Measurements from ENCODE around the gene HTR1B.

The HTR1B gene

DNA sequence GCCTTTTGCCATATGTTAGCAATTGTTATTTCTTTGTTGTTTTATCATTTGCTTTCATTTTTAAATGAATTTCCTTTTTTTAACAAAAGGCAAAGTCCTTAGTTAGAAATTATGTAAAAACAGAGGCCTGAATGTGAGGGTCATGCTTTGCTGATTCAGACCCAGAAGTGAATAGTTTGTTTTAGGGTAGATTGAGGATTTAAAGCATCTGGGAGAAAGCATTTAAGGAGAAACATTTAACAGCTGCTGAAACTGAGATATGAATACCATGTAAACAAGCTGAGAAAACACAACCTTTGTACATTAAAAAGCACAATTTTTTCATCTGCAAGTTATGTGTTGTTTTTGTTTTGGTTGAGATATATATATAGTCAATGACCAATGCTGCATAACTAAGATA, 8.0 kb downstream of the HTR1B start:
- DNase-seq: no peak

DNA sequence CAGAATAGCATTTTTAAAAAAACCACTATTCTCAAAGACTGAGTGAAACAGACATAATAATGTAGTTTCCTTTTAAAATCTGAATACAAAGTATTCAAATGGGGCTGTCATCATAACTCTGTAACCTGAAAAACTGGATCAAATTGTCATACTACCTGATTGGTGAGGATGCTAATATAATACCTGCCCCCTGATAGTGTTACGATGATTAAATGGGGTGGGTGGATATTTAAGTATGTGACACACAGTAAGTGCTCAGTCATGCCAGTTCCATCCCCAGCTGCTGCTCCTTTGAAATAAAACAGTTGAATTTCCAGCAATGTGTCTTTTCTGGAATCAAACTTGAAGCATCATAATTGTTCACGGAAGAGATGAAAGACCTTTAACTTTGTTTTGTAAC, 8.9 kb downstream of the HTR1B start:
- DNase-seq: no peak

DNA sequence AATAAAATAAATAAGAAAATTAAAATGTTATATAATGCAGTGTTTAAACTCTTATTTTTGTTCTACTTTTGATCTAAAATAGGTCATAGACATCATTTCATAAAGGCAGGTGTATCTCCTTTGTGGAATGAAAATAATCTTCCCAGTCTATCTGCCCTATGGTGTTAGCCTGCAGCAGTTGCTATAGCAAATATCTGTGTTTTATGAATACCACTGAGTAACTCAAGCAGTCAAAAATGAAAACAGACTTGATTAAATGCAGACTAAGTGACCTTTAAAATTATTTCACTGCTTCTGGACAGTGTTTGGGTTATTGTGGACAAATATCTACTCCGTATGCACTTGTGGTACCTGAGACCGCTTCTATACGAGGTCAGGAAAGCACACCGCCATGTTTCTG, 11.8 kb downstream of the HTR1B start:
- no peak for DNase-seq

DNA sequence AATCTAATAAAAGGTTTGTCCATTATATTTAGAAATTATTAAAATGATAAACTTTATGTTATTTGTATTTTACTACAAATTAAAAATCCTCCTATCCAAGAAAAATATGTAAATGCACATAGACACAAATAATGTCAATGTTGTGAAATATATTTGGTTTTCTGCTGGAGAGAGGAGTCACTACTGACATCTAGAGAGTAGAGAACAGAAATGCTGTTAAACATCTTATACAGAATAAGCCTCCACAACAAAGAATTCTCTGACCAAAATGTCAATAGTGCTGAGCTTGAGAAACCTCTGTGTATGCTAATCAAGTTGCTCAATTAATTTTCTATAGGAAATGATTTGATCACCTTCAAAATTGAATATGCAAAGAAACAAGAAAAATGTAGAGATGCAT, 12.4 kb downstream of the HTR1B start:
- DNase-seq: no peak

DNA sequence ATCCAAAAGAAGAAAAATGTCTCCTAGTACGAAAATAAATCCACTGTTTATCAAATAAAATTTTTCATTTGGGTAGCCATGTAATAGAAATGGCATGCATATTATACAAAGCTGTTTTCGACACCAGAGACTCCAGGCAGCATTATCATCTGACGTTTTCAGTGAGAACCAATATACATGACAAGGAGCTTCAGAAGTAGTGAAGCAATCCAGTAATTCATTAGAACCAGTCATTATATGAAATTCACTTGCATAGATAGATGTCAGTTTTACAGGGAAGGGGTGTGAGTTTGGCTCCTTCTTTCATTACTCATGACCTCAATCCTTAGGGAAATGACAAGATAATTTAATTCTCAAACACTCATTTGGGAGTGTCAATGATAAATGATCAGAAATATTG, 14.7 kb downstream of the HTR1B start:
- no peak for DNase-seq

DNA sequence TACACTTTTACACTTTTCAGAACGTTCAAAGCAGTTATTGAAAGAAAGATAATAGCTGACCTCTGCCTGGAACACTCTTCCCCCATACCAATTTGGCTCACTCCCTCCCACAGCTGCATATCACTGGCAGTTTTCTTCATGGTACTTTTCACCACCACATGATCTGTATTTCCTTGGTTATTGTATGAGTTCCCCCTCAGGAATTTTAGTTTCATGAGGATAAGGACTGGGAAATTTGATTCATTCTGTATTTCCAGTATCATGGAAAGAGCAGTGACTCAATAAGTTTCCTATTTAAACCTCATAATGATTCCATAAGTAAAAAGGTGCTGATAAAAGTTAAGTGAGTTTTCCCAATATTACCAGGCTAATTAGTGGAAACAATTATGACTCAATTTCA, 16.0 kb downstream of the HTR1B start:
- DNase-seq: no peak

DNA sequence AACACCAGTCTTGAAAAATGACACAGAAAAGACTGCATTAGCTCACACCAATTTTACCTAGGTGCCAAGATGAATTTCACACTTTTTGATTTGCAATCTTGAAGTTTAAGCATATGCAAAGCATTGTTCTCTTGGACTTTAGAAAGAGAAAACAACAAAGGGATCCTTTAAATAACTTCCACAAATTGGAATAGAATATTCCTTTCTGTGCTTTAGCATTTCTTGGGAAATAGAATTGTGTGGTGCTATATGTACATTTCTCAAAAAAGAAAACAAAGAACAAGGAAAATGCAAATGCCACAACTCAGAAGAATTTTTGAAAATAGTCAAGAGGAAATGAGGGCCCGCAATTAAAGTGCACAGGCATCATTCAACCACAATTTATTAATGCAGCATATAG, 17.0 kb downstream of the HTR1B start:
- no peak for DNase-seq

DNA sequence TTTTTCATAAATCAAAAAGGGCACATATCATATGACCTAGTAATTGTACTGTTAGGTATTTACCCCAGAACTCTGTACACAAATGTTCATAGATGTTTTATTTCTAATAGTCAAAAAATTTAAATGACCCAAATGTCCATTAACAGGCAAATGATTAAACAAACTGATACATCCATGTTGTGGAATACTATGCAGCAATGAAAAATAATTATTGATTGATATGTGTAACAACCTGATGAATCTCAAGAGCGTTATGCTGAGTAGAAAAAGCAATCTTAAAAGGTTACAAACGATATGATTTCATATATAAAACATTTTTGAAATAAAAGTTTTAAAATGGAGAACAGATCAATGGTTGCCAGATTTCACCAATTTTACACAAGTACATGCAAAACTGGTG, 18.1 kb downstream of the HTR1B start:
- no peak for DNase-seq

DNA sequence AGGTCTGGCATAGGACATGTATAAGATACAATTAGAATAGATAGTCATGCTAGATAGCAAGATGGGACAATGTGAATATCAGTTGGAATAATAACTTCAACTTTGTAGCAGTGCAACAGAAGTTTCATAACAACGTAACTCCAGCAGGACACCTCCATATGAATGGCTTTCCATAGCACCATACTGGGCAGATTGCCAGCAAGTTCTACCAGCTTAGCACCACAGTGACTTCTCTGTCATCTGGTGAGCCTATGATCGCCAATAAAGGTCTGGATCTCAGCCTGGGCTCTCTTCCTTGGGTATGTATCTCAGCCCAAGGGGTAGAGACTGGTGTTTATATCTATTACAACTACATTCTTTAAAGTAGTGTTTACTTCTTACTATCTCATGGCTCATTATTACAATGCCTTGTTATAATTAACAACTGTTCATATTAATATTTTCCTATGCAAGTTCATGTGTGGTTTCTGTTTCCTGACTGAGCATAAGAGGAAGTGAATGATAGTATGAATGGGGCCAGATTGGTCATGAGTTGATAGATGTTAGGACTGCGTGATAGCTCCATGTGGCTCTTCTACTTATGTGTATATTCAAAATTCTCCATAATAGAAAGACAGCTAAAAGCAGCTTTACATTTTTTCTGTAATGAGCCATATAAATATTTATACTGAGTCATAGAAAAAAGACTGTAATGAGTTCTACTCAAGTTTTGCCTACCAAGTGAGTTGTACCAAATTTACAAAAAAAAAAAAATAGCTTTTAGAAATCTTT, 22.9 kb downstream of the HTR1B start:
- no peak for DNase-seq

DNA sequence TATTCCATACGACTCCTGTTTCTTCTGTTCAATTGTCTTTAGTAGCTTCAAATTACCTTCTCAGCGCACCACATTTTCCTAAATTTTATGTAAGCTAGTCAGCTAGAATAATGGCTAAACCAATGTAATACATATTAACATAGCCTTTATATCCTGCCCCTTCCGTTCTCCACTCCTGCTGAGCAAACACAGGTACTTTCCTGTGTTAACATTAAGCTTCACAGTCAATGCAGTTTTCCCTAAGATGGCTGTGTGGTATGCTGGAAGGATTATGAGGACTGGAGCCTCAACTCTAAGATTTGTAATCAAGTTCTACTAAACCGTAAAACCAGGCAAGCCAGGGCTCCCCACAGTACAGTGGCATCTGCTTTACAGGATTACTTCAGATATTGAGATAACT, 29.4 kb downstream of the HTR1B start:
- no peak for DNase-seq

DNA sequence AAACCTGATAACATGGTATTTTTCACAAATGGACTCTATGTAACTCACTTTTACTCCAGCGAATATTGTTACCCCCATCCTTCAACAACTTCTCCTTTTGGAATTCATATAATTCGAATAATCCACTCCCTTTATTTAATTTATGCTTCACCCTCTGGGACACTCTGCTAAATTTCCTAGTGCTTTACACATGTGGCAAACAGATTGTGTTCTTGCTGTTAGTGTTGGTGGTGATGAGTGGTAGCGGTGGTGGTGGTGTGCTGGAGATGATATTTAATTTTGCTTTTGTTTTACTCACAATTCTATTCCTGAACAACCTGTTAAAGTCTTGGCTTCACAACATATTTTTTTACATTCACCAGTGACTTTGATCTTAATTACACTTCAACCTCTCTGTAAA, 32.8 kb downstream of the HTR1B start:
- DNase-seq: no peak

DNA sequence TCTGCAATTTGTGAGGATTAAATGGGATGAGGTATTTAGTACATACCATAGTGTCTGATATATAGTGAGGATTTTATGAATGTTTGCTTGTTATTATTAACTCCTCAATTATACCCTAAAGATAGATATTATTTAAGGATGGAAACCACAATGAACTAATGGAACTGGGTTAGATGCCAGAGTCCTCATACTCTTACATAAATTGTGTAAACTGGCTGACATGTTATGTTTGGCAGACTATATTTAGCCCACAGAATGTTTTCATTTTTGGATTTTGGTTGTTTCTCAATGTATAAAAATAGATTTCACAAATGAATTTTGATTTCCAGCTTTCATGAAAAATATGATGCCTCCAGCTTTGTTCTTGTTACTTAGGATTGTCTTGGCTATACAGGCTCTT, 37.6 kb downstream of the HTR1B start:
- DNase-seq: no peak

DNA sequence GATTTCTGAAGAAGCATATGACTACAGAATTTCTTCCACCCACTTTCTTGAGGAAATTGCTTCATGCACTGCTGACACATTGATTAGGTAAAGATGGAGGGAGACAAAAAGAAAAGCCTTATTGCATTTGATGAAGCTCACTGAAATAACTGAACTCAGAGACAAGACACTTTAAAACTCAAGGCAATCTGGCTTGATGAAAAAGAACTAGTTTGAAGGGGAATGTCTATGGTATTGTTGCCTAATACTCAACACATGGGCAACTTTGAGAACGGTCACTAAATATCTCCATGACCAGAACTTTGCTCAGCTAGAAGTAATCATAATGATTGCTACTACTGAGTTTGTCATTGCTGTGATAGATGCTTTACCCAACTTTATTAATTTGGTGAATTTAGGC, 38.1 kb downstream of the HTR1B start:
- no peak for DNase-seq

DNA sequence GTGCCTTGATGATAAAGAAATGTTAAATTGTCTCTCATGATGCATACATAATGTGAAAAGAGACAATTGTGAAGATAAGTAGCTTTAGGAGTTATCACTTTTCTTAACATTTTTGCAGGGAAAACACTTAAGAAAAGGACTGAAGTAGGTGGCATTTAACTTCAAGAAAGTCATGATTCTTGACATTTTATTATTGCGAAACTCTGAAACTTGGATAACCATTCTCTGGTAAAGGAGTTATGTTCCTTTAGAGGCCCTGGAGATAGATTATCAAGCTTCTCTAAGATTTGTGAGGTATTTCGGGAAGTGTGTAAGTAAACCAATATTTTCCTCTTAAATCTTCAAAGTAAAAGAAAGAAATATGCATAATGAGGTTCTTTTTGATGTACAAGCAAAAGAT, 38.5 kb downstream of the HTR1B start:
- no peak for DNase-seq

DNA sequence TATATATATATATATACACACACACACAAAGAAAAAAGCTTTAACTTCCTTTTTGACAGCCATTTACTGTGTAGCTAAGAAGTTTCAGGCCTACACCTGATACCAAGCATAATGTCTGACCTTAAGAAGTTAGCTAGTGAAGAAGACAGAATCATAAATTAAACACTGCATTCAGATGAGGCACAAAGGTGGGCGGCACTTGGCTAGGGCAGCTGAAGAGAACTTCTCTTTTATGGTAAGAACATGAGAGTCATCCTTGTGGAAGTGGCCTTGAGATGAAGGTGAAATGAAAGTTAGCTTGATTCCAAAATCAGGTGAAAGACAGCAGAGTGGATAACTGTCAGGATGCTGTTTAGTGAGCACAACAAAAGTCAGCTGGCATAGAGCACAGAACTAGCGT, 46.5 kb downstream of the HTR1B start:
- no peak for DNase-seq

DNA sequence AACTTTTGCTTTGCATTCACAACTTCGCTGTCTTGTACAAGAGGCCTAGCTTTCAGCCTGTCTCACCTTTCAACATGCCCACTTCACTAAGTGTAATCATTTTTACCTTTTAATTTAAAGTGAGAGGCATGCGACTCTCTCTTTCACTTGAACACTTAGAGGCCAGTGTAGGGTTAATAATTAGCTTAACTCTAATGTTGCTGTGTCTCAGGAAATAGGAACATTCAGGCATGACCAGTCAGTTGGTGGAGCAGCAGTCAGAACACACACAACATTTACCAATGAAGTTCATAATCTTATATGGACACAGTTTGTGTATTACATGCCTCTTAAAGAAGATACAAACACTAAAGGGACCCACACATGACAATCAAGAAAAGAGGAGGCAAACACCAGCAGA, 47.6 kb downstream of the HTR1B start:
- DNase-seq: no peak
